Tibial nerve (tissue), 4 donors: ENCODE results near the gene RGS7BP.

Source experiments
- EP300 ChIP-seq, 2 donors: sonication (generic); formaldehyde crosslinking; IDR thresholded peaks; one replicate each; pipeline ENCODE4 v1.6.1; 2017; ENCODE audit warnings: antibody characterized with exemption in 2 of 2, mild to moderate bottlenecking in 1 of 2
- POLR2A ChIP-seq, 2 donors: fragments of 450-650 bp; IDR thresholded peaks; one replicate each; pipeline ENCODE4 v1.6.1; 2017; ENCODE audit warnings: antibody characterized with exemption in 2 of 2, mild to moderate bottlenecking in 2 of 2, moderate library complexity in 2 of 2
- TF ChIP-seq, protein P1 (sequence below), 5 experiments: fragments of 200-600 bp in 3 of 5; fragments of 450-650 bp in 2 of 5; sonication (generic) in 3 of 5; IDR thresholded peaks; one replicate each; pipeline ENCODE4 v1.5.1; 2016 to 2019; ENCODE audit warnings: antibody characterized with exemption in 5 of 5, mild to moderate bottlenecking in 3 of 5, moderate library complexity in 2 of 5

DNA sequence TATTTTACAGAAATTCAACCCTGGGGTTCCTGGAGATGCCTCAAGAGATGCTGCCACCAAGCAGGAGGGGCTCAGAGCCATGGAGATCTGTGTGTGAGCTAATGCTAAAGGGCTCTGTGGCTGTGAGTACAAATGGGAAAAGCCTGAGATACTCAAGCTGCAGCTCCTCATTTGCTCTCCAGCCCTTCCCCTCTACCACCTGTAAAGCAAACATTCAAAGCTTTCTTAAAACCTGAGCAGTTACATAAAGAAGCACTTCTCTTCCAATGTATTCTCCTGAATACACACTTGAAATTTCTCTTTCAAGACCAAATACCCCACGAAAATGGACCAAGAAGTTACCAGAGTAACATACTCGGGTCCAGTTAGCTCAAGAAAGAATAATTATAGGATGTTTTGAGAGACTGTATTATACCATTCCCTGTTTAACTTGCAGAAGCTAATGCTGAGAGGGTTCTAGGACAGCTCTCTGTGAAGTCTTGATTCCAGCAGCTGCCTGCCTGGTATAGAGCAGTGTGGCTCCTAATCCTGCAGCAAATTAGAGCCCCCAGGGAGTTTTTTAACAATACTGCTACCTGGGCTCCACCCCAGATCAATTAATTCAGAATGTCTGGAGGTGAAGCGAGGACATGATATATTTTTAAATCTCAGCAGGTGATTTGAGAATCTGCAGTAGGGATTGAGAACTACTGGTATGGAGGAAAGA, 21.1 kb downstream of the RGS7BP start:
- TF ChIP-seq, protein P1, sequence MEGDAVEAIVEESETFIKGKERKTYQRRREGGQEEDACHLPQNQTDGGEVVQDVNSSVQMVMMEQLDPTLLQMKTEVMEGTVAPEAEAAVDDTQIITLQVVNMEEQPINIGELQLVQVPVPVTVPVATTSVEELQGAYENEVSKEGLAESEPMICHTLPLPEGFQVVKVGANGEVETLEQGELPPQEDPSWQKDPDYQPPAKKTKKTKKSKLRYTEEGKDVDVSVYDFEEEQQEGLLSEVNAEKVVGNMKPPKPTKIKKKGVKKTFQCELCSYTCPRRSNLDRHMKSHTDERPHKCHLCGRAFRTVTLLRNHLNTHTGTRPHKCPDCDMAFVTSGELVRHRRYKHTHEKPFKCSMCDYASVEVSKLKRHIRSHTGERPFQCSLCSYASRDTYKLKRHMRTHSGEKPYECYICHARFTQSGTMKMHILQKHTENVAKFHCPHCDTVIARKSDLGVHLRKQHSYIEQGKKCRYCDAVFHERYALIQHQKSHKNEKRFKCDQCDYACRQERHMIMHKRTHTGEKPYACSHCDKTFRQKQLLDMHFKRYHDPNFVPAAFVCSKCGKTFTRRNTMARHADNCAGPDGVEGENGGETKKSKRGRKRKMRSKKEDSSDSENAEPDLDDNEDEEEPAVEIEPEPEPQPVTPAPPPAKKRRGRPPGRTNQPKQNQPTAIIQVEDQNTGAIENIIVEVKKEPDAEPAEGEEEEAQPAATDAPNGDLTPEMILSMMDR (IDR thresholded peaks at IDR 0.05): no peak
- no peak for TF ChIP-seq POLR2A (IDR thresholded peaks at IDR 0.05)
- TF ChIP-seq EP300 (IDR thresholded peaks at IDR 0.05): no peak
